HG03159 (cell line): ENCODE data around the gene NSF.
"Not testable (repeated sequence)": the region's sequence is repeated elsewhere in the genome, so short reads cannot be mapped to it uniquely, and the experiment has no call there.

Source experiments
- ATAC-seq: cut with Tn5 transposase; IDR thresholded peaks from one replicate; pipeline ENCODE4 v1.9.1; 2021; ENCODE audit warnings: mild to moderate bottlenecking, moderate library complexity; ENCODE audit not compliant: unreplicated experiment

Gene NSF

GRCh38 chr17:46699014-46699413, 108.5 kb downstream of the NSF start:
- ATAC-seq, result not testable (repeated sequence)

GRCh38 chr17:46717999-46718398, 127.5 kb downstream of the NSF start:
- ATAC-seq, result no peak

- no peak for ATAC-seq
These were observed 129.4 kb downstream of the NSF start for GRCh38 chr17:46719891-46720290.

GRCh38 chr17:46720408-46720807, 129.9 kb downstream of the NSF start:
- ATAC-seq, result no peak

- ATAC-seq, result no peak
These were observed 132.3 kb downstream of the NSF start for GRCh38 chr17:46722662-46723285.

GRCh38 chr17:46726206-46726605, 135.7 kb downstream of the NSF start:
- ATAC-seq, result no peak

GRCh38 chr17:46727572-46728348, 137.3 kb downstream of the NSF start:
- no peak for ATAC-seq

- ATAC-seq, result no peak
These were observed 139.6 kb downstream of the NSF start for GRCh38 chr17:46730026-46730425.

- no peak for ATAC-seq
These were observed 140.2 kb downstream of the NSF start for GRCh38 chr17:46730679-46731078.

GRCh38 chr17:46732160-46732559, 141.7 kb downstream of the NSF start:
- ATAC-seq, result no peak

- no peak for ATAC-seq
These were observed 142.4 kb downstream of the NSF start for GRCh38 chr17:46732754-46733398.

GRCh38 chr17:46733837-46734475, 143.5 kb downstream of the NSF start:
- ATAC-seq, result no peak

- no peak for ATAC-seq
These were observed 145.6 kb downstream of the NSF start for GRCh38 chr17:46736100-46736499.

GRCh38 chr17:46737326-46737725, 146.9 kb downstream of the NSF start:
- no peak for ATAC-seq

- no peak for ATAC-seq
These were observed 148.1 kb downstream of the NSF start for GRCh38 chr17:46738544-46738943.

GRCh38 chr17:46739982-46740381, 149.5 kb downstream of the NSF start:
- ATAC-seq, result no peak

GRCh38 chr17:46741122-46741730, 150.8 kb downstream of the NSF start:
- ATAC-seq, result no peak

GRCh38 chr17:46742565-46743270, 152.2 kb downstream of the NSF start:
- ATAC-seq, result no peak

GRCh38 chr17:46744441-46744840, 154.0 kb downstream of the NSF start:
- ATAC-seq, result no peak

- ATAC-seq, result no peak
These were observed 154.9 kb downstream of the NSF start for GRCh38 chr17:46745376-46745775.

GRCh38 chr17:46751425-46751824, 161.0 kb downstream of the NSF start:
- no peak for ATAC-seq
